IMR-90 (cell line): Measurements from ENCODE around the gene BNIP5. TPM values are rescaled to one million over a fixed set of nuclear protein-coding genes. Genes with fewer than 3 reads are reported as not detected.

Experiments
- ATAC-seq: fragments of 200-7000 bp; cut with Tn5 transposase; 2 replicates; pipeline ENCODE4 v1.9.1; 2020; ENCODE audit warnings: low read depth, mild to moderate bottlenecking, moderate library complexity
- BruUV-seq: library from RNA; stranded (reverse); fragments of 400-500 nt; replicated peaks from 2 replicates; lab custom pipeline; 2021; lab: Mats Ljungman, UMichigan
- CTCF ChIA-PET: fragments of 300-600 bp; formaldehyde crosslinking; extraction: SDS; loops from one replicate; lab custom pipeline; 2021; ENCODE audit warnings: antibody characterized with exemption; lab: Yijun Ruan, JAX
- POLR2A ChIA-PET: fragments of 300-600 bp; sonication (Branson Sonifier 250); formaldehyde crosslinking; loops from one replicate; lab custom pipeline; 2022; ENCODE audit warnings: antibody characterized with exemption; ENCODE audit not compliant: unreplicated experiment; lab: Charles Lee
- DNase-seq: peaks from one replicate; pipeline ENCODE4 v3.0.0; 2013
- H2AFZ ChIP-seq: replicated peaks from 2 replicates; pipeline ENCODE3; 2013; ENCODE audit warnings: low read length, mild to moderate bottlenecking; ENCODE audit not compliant: poor library complexity
- H2AK5ac ChIP-seq: 2 replicates; pipeline ENCODE4 v1.6.1; 2013; ENCODE audit warnings: low read depth, low read length, inconsistent platforms
- H2AK9ac ChIP-seq: replicated peaks from 2 replicates; pipeline ENCODE3; 2013; ENCODE audit warnings: mild to moderate bottlenecking, low read depth, low read length, moderate library complexity; ENCODE audit not compliant: poor library complexity
- H2BK120ac ChIP-seq: 2 replicates; pipeline ENCODE4 v1.6.1; 2013; ENCODE audit warnings: low read depth, low read length, inconsistent platforms
- H2BK15ac ChIP-seq: 3 replicates; pipeline ENCODE4 v1.6.1; 2013; ENCODE audit warnings: low read depth, low read length, inconsistent platforms
- H2BK20ac ChIP-seq: 2 replicates; pipeline ENCODE4 v1.6.1; 2013; ENCODE audit warnings: low read depth, mild to moderate bottlenecking, inconsistent platforms, low read length, moderate library complexity
- H2BK5ac ChIP-seq: 2 replicates; pipeline ENCODE4 v1.6.1; 2013; ENCODE audit warnings: mild to moderate bottlenecking, low read depth, low read length, inconsistent platforms; ENCODE audit not compliant: poor library complexity, severe bottlenecking
- H3K14ac ChIP-seq: replicated peaks from 2 replicates; pipeline ENCODE4 v1.6.1; 2013; ENCODE audit warnings: low read depth, low read length, inconsistent platforms
- H3K18ac ChIP-seq: 2 replicates; pipeline ENCODE4 v1.6.1; 2013; ENCODE audit warnings: low read depth, low read length, control low read depth
- H3K23ac ChIP-seq: 2 replicates; pipeline ENCODE4 v1.6.1; 2013; ENCODE audit warnings: low read depth, low read length, inconsistent platforms
- H3K27ac ChIP-seq: 2 replicates; pipeline ENCODE4 v1.5.1; 2013; ENCODE audit warnings: mild to moderate bottlenecking, control low read depth, low read length; ENCODE audit not compliant: insufficient read depth
- H3K27me3 ChIP-seq: 2 replicates; pipeline ENCODE4 v1.6.1; 2013; ENCODE audit warnings: low read length; ENCODE audit not compliant: control insufficient read depth, insufficient read depth
- H3K36me3 ChIP-seq: 2 replicates; pipeline ENCODE4 v1.6.1; 2013; ENCODE audit warnings: low read length, mixed read lengths; ENCODE audit not compliant: control insufficient read depth, insufficient read depth
- H3K4ac ChIP-seq: 2 replicates; pipeline ENCODE4 v1.6.1; 2013; ENCODE audit warnings: low read depth, low read length, inconsistent platforms
- H3K4me1 ChIP-seq: 2 replicates; pipeline ENCODE4 v1.6.1; 2013; ENCODE audit warnings: low read length, mixed read lengths; ENCODE audit not compliant: control insufficient read depth, insufficient read depth
- H3K4me2 ChIP-seq: 2 replicates; pipeline ENCODE4 v1.6.1; 2013; ENCODE audit warnings: low read depth, mild to moderate bottlenecking, control low read depth, low read length, moderate library complexity
- H3K4me3 ChIP-seq: 2 replicates; pipeline ENCODE4 v1.5.1; 2013; ENCODE audit warnings: low read depth, mild to moderate bottlenecking, control low read depth, low read length, moderate library complexity; ENCODE audit not compliant: insufficient read depth
- H3K56ac ChIP-seq: 2 replicates; pipeline ENCODE4 v1.6.1; 2013; ENCODE audit warnings: low read length, inconsistent platforms; ENCODE audit not compliant: insufficient read depth; ENCODE audit errors: extremely low read depth
- H3K79me1 ChIP-seq, 2 experiments: 2 replicates each; pipeline ENCODE4 v1.6.1; 2013; ENCODE audit warnings: low read length in 2 of 2, inconsistent platforms in 1 of 2, low read depth in 1 of 2
- H3K9ac ChIP-seq: 2 replicates; pipeline ENCODE4 v1.6.1; 2013; ENCODE audit warnings: low read depth, low read length, control low read depth
- H3K9me1 ChIP-seq: 2 replicates; pipeline ENCODE4 v1.6.1; 2013; ENCODE audit warnings: low read length, inconsistent platforms; ENCODE audit not compliant: insufficient read depth
- H3K9me3 ChIP-seq: 2 replicates; pipeline ENCODE4 v1.6.1; 2013; ENCODE audit warnings: low read length; ENCODE audit not compliant: control insufficient read depth, insufficient read depth
- H4K20me1 ChIP-seq: 2 replicates; pipeline ENCODE4 v1.6.1; 2013; ENCODE audit warnings: low read length, inconsistent platforms; ENCODE audit not compliant: insufficient read depth
- H4K5ac ChIP-seq: 2 replicates; pipeline ENCODE4 v1.6.1; 2013; ENCODE audit warnings: mild to moderate bottlenecking, low read depth, low read length, control low read depth
- H4K8ac ChIP-seq, 2 experiments: 2 replicates each; pipeline ENCODE4 v1.6.1; 2013; ENCODE audit warnings: low read depth in 2 of 2, low read length in 2 of 2, control low read depth in 1 of 2, inconsistent platforms in 1 of 2
- H4K91ac ChIP-seq: 2 replicates; pipeline ENCODE4 v1.6.1; 2013; ENCODE audit warnings: low read depth, low read length, inconsistent platforms; ENCODE audit not compliant: insufficient read depth
- RFX5 ChIP-seq: IDR thresholded peaks from 2 replicates; pipeline ENCODE4 v1.8.0; 2012; ENCODE audit warnings: low read depth, mild to moderate bottlenecking, low read length, moderate library complexity
- WGBS, 2 experiments: methylation state at CpG; one replicate each; pipeline versions ENCODE4 v1.1.5 to v1.1.7; 2013; ENCODE audit warnings: missing lambda C conversion rate in 2 of 2; ENCODE audit not compliant: insufficient read length in 1 of 2; ENCODE audit errors: extremely low coverage in 2 of 2; 5-methylcytosine and 5-hydroxymethylcytosine counted together
- dilution Hi-C: fragments of 300-500 bp; cut with HindIII; formaldehyde crosslinking; loops from one replicate; pipeline ENCODE4 v1.14.3; 2018; ENCODE audit warnings: low sequenced_read_pairs; ENCODE audit not compliant: unreplicated experiment
- in situ Hi-C: fragments of 300-500 bp; cut with MboI; formaldehyde crosslinking; loops from 3 replicates; pipeline ENCODE4 v1.14.3; 2019; ENCODE audit warnings: low sequenced_read_pairs, inconsistent platforms, mixed read lengths
- intact Hi-C: fragments of 100-400 bp; cut with micrococcal nuclease; formaldehyde crosslinking; loops from 2 replicates; pipeline ENCODE4 v1.10.0; 2022
- polyA plus RNA-seq, 3 experiments: library from polyadenylated mRNA; depleted of rRNA; stranded (reverse); fragments of >200 nt; gene quantifications; 2 replicates each; pipeline ENCODE4 v1.2.3, GENCODE V29; 2012; ENCODE audit warnings: low replicate concordance in 1 of 3
- total RNA-seq: library from RNA; depleted of rRNA; stranded (reverse); fragments of >200 nt; gene quantifications from 2 replicates; pipeline ENCODE4 v1.2.3, GENCODE V29; 2012

BNIP5 gene
- total and polyA plus RNA-seq, 2 of the 4 experiments (the other 2 are of a cell fraction), result not detected

GRCh38 chr6:36322591-36322990 is 14.1 kb downstream of the BNIP5 start:
- dilution Hi-C loops (no loop called here), in situ Hi-C loops (no loop called here), intact Hi-C loops (no loop called here)
- Histone ChIP-seq H2BK20ac (no peak overlapping the region), H2AK5ac (no peak overlapping the region), H4K5ac (no peak overlapping the region), H3K14ac (no peak overlapping the region), H2BK5ac (no peak overlapping the region), H2BK120ac (no peak overlapping the region), H3K4me1 (no peaks in the 10 kb centered on the region; the same call in 1 of the 2 replicates), H2AK9ac (no peak overlapping the region), H3K56ac (no peak overlapping the region), H3K4ac (no peak overlapping the region), H2BK15ac (no peak overlapping the region), H3K79me1 (no peaks in the 10 kb centered on the region), H3K36me3 (no peaks in the 10 kb centered on the region), H3K9ac (no peak overlapping the region), H3K9me1 (no peaks in the 10 kb centered on the region), H3K23ac (no peak overlapping the region), H4K20me1 (no peaks in the 10 kb centered on the region), H3K27ac (no peak overlapping the region), H3K4me3 (no peak overlapping the region), H3K4me2 (no peak overlapping the region), H4K91ac (no peak overlapping the region), H4K8ac (no peak overlapping the region), H3K27me3 (peaks cover 72% of the 10 kb centered on the region), H2AFZ (no peak overlapping the region), H3K9me3 (no peaks in the 10 kb centered on the region), H3K18ac (no peak overlapping the region)
- ATAC-seq (no peak), DNase-seq (no peak)
- no CpG with 5 or more reads among the region's 3 CpGs for WGBS, 2 experiments
- ChIA-PET POLR2A (no interaction called here), CTCF (no interaction called here)
- no peak for TF ChIP-seq RFX5
- BruUV-seq, result no TSS peak
